GM21515 (cell line): Measurements from ENCODE around the gene ARHGEF4.

Experiments
- ATAC-seq: cut with Tn5 transposase; IDR thresholded peaks from one replicate; pipeline ENCODE4 v1.9.1; 2021; ENCODE audit not compliant: unreplicated experiment

ARHGEF4 gene

GRCh38 chr2:130836501-130837174, at the start of gene ARHGEF4:
Gene ARHGEF4, plus strand, starts transcription at chr2:130836914. Its CDS starts 40 bp downstream, at chr2:130836954.
- no peak for ATAC-seq

DNA sequence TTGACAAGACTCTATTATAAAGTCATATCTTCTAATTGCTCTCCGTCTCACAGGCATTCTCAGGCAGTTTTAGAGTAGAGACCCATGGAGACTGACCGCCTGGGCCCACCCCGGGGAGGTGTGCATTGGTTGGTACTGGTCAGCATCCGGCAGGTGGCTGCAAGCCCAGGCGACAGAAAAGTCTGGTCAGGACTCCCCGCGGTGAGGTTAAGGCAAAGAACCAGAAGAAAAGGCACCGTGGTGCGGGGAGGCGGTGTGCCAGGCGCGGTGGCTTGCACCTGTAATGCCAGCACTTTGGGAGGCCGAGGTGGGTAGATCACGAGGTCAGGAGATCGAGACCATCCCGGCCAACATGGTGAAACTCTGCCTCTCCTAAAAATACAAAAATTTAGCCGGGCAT, 48.9 kb upstream of the ARHGEF4 start:
- no peak for ATAC-seq

GRCh38 chr2:130790312-130790711, 46.4 kb upstream of the ARHGEF4 start:
- no peak for ATAC-seq

DNA sequence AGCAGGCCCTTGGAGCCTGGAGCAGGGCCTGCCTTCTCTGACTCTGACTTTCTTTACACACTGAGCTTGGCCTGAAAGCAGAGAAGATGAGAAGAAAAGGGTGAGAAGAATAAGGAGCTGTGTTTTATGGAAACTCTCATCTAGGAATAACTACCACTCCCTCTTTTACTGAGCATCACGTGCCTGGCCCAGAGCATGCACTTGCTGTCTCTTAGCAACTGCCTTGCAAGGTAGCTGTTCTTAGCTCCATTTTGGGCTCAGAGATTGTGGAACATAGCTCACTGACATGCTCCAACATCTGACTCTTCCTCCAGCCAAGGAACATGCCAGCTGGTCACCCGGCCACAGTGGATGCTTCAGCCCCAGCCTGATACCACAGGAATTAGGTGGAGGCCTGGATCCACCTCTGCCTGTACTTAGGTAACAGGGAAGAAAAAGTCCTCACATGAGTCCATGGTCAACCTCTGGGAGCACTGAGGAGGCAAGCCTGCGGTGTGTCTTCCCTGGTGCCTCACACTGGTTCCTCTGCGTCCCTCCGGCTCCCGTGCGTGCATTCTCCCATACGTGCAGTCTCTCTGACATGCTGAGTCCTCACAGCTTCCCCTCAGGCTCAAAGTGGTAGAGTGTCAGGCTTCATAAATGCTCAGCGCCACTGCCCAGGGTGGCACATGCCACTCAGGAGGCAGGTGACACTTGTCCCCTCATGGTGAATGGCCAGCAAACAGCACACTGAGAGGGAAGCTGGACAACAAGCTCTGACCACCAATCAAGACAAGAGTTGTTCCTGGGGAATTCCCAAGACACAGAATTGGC, 45.7 kb upstream of the ARHGEF4 start:
- no peak for ATAC-seq

GRCh38 chr2:130791617-130791939, 45.1 kb upstream of the ARHGEF4 start:
- ATAC-seq, result no peak

- ATAC-seq, result no peak
These were observed 41.3 kb upstream of the ARHGEF4 start for GRCh38 chr2:130795431-130795830.

GRCh38 chr2:130796290-130796689, 40.4 kb upstream of the ARHGEF4 start:
- no peak for ATAC-seq

DNA sequence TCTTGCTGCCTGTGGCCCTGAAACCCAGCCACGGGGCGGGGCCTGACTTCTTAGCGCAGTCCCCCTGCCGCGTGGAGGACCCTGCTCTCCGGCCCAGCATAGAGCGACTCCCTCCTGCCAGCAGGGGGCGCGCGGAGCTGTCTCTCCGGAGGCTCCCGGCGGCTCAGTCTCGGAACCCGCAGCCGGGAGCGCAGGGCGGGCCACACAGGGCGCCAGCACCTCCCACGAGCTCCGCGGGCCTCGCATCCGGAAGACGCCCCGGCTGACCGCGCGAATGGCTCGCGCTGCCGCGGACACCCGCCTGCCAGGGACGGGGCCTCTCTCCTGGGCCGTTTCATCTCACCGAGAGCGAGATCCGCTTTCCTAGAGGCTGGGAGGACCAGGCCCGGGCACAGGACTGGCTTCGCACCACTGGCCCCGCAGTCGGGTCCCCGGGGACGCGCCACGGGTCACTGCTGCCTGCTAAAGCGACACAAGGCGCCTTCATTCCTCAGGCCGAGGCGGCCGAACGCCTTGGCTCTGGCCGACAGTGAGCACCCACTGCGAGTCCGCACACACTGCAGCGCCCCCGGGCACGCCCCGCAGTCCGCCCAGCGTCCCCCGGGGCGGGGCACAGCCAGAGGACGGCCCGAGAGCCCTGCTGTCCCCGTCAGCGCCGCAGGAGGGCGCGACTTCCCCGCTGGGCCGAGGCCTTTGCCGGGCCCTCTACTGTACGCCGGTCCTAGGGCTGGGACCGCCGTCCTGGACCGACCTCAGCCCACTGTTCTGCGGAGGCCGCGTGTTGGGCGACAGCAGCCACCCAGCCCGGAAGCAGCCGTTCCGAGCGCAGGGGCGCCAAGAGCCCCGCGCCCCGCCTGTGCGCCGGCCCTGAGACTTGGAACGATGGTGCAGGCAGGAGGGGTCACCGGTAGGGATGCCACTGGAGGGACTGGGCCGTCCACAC, 39.0 kb upstream of the ARHGEF4 start:
- peak; percentile 95 for ATAC-seq

DNA sequence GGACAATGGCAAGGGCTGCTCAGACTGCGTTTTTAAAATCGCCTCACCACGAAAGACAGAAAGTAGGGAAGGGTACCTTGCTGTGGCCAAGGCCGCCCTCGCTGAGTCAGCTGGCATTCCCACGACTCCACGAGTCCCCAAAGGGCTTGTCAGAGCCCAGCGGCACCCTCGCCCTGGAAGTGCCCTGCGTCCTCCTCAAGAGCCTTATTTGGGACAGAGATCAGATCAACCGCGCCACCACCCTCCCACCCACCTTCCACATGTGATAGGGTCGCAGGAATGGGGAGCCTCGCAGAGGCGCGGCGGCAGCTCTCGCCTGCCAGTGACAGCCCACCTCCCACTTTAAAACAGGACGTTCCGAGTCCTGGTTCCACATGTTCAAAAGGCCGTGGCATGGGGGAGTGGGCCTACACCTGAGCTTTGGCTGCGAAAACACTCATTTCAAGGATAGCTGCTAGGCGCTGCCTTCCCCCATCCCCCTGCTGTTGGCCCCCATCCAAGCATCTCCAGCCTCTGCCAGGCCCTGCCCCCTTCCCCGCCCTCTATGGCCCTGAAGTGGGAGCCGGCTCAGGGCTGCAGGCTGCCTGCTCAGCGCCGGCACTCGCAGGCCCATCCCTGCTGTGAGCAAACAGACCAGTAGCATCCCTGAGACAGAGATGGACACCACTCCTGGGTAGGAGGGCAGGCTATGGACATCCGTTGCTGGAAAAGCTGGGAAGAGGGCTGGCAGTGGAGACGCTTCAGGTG, 38.1 kb upstream of the ARHGEF4 start:
- no peak for ATAC-seq

DNA sequence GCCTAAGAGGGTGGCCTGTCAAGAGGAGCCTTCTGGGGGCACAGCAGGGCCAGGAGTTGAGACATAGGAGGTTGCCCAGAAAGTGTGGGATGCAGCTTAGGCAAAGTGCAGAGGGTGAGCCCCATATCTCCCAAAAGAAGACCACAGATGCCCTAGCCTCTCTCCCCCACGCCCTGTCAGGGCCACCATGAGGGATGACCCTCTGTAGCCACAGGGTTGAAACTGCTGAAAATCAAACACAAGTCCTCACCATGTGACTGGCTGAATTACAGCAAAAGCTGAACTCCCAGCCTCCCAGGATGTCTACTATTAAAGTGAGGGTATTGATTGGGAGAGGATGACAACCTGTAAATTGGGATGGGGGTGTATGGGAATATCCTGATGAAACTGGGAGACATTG, 37.4 kb upstream of the ARHGEF4 start:
- ATAC-seq, result no peak

GRCh38 chr2:130805613-130806012, 31.1 kb upstream of the ARHGEF4 start:
- no peak for ATAC-seq

DNA sequence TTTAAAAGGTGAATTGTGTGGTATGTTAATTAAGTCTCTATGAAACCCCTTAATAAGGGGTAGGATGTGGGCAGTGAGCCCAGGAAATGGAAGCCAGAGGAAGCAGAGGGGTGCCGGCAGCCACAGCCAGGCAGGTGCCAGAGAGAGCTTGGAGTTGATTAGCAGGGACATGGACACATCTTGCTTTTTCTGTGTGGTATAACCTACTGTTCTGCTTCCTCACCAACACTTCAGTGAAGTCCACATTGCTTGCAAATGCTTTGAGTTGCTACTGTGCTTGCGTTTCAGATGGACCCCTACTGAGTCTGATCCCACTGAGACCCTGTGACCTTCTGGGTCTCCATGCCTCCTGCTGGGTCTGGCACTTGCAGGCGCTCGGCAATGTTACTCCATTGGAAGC, 30.3 kb upstream of the ARHGEF4 start:
- no peak for ATAC-seq

GRCh38 chr2:130807659-130808385, 28.9 kb upstream of the ARHGEF4 start:
- ATAC-seq, result no peak

DNA sequence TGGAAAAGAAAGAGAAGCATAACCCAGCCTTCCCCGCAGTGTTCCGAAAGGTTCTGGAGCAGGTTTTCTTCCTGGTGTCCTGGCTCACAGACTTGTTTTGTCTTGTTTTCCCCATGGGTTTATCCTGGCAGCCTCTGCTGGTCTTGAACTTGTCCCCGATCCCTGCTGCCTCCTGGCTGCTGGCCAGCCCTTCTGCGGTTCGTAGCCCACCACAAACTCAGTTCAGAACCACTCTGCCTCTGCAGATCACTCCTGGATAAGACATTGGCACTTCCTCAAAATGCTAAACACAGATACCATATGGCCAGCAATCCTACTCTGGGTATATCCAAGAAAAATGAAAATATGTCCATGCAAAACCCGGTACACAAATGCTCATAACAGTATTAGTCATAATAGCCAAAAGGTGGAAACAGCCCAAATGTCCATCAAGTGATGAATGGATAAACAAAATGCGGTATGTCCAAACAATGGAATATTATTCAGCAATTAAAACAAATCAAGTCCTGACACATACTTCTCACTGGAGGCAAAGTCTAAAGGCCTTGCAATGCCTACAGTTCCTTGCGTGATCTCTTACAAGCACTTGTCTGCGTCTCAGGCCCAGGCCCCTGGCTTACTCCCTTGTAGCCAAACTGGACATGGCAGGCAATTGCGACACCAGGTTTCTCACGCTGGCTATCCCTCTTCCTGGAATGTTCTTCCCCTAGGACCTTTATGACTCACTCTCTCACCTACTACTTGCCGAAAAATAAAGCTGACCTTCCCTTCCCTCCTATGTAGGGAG, 28.0 kb upstream of the ARHGEF4 start:
- ATAC-seq, result no peak

DNA sequence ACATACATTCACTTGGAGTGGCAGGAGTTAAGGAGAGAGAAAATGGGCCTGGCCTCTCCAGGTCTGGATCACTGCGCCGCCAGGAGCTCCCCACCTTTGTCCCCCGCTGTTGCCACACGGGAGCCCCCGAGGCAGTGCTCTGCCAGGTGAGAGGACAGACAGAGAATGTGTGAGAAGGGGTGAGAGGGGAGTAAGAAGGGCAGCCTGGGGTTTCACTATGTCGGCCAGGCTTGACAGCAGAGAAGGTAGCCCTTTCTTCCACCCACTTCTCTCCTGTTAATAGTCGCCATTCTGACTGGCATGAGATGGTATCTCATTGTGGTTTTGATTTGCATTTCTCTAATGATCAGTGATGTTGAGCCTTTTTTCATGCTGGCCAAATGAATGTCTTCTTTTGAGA, 26.2 kb upstream of the ARHGEF4 start:
- no peak for ATAC-seq

- ATAC-seq, result no peak
These were observed 23.0 kb upstream of the ARHGEF4 start for GRCh38 chr2:130813722-130814121.

- no peak for ATAC-seq
These were observed 21.6 kb upstream of the ARHGEF4 start for GRCh38 chr2:130814931-130815680.

DNA sequence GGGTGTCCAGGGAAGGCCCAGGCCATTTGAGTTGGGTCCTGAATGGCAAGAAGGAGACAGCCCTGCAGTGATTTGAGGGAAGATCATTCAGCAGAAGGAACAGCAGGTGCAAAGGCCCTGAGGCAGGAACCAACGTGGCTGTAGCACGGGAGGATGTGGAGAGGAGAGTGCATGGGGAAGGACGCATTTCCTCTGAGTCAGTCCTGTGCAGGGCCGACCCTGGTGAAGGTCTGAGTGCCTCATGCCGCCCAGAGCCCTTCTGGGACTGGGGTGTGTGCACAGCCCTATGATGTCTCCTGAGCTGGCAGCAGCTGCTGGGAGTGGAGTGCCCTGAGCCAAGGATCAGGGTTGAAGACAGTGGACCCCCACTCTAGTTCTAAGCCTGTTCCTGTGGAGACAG, 17.9 kb upstream of the ARHGEF4 start:
- no peak for ATAC-seq

GRCh38 chr2:130819226-130819607, 17.5 kb upstream of the ARHGEF4 start:
- no peak for ATAC-seq
